H1 (cell line): ENCODE data around the gene SMIM24. TPM values are rescaled to one million over a fixed set of nuclear protein-coding genes. Genes with fewer than 3 reads are reported as not detected.

Experiments used
- CTCF ChIA-PET: fragments of 300-600 bp; sonication (Branson Sonifier 250); formaldehyde crosslinking; loops from one replicate; lab custom pipeline; 2021; ENCODE audit not compliant: partially characterized antibody; lab: Charles Lee
- POLR2A ChIA-PET: fragments of 300-600 bp; sonication (Branson Sonifier 250); formaldehyde crosslinking; loops from one replicate; lab custom pipeline; 2021; ENCODE audit warnings: inconsistent platforms; ENCODE audit not compliant: partially characterized antibody; lab: Charles Lee
- DNase-seq, 2 experiments: peaks; one replicate each; pipeline versions ENCODE4 v3.0.0 to v3.0.0-alpha.2; 2010 to 2022; ENCODE audit warnings: low spot score in 2 of 2, low read depth in 1 of 2, mixed read lengths in 1 of 2
- FAIRE-seq: peaks from 2 replicates; lab custom pipeline; 2011; peaks lifted over from hg19 to GRCh38; lab: Jason Lieb, UNC
- H2AFZ ChIP-seq: 2 replicates; pipeline ENCODE4 v1.8.1; 2012; ENCODE audit warnings: low read length, inconsistent platforms
- H2AK5ac ChIP-seq: 2 replicates; pipeline ENCODE4 v1.6.1; 2013; ENCODE audit warnings: low read depth, low read length
- H2BK120ac ChIP-seq: replicated peaks from 2 replicates; pipeline ENCODE3; 2013; ENCODE audit warnings: low read depth, low read length, inconsistent platforms
- H2BK12ac ChIP-seq: 2 replicates; pipeline ENCODE4 v1.6.1; 2013; ENCODE audit warnings: low read depth, low read length
- H2BK15ac ChIP-seq: 2 replicates; pipeline ENCODE4 v1.6.1; 2013; ENCODE audit warnings: low read length
- H2BK20ac ChIP-seq: 2 replicates; pipeline ENCODE4 v1.6.1; 2013; ENCODE audit warnings: low read length
- H2BK5ac ChIP-seq: 2 replicates; pipeline ENCODE4 v1.6.1; 2013; ENCODE audit warnings: low read depth, low read length
- H3K14ac ChIP-seq: 2 replicates; pipeline ENCODE4 v1.6.1; 2013; ENCODE audit warnings: inconsistent platforms; ENCODE audit not compliant: insufficient read length
- H3K18ac ChIP-seq: 2 replicates; pipeline ENCODE4 v1.6.1; 2013; ENCODE audit warnings: low read length; ENCODE audit errors: extremely low read depth
- H3K23ac ChIP-seq: 2 replicates; pipeline ENCODE4 v1.6.1; 2013; ENCODE audit warnings: inconsistent platforms; ENCODE audit not compliant: insufficient read length
- H3K23me2 ChIP-seq: 2 replicates; pipeline ENCODE4 v1.6.1; 2013; ENCODE audit warnings: low read depth, low read length
- H3K27ac ChIP-seq: 2 replicates; pipeline ENCODE4 v1.6.1; 2011; ENCODE audit warnings: low read depth, low read length, inconsistent platforms
- H3K27me3 ChIP-seq, 4 experiments: replicated peaks in 1 of 4; 1 replicate in 1 of 4; 2 replicates in 3 of 4; pipeline versions ENCODE4 v1.6.1 to v1.8.1; 2011 to 2013; ENCODE audit warnings: low read length in 3 of 4, mild to moderate bottlenecking in 3 of 4, inconsistent platforms in 2 of 4, mixed read lengths in 2 of 4, moderate library complexity in 1 of 4; ENCODE audit not compliant: control insufficient read depth in 3 of 4, insufficient read depth in 3 of 4; ENCODE audit errors: extremely low read depth in 1 of 4
- H3K36me3 ChIP-seq, 4 experiments: 2 replicates each; pipeline versions ENCODE4 v1.6.1 to v1.8.1; 2011 to 2013; ENCODE audit warnings: mild to moderate bottlenecking in 4 of 4, low read length in 3 of 4, moderate library complexity in 2 of 4, control low read depth in 1 of 4, inconsistent platforms in 1 of 4; ENCODE audit not compliant: insufficient read depth in 4 of 4, control insufficient read depth in 2 of 4
- H3K4ac ChIP-seq: replicated peaks from 2 replicates; pipeline ENCODE3; 2013; ENCODE audit warnings: low read length, low read depth, mixed read lengths, inconsistent platforms; ENCODE audit not compliant: insufficient read length
- H3K4me1 ChIP-seq, 4 experiments: replicated peaks in 1 of 4; 1 replicate in 1 of 4; 2 replicates in 3 of 4; pipeline versions ENCODE4 v1.6.1 to v1.8.1; 2011 to 2013; ENCODE audit warnings: low read length in 3 of 4, inconsistent platforms in 2 of 4, mixed read lengths in 1 of 4; ENCODE audit not compliant: insufficient read depth in 4 of 4, control insufficient read depth in 3 of 4
- H3K4me2 ChIP-seq, 2 experiments: 2 replicates each; pipeline versions ENCODE4 v1.6.1 to v1.8.1; 2011 to 2013; ENCODE audit warnings: low read depth in 2 of 2, low read length in 2 of 2, control low read depth in 1 of 2, inconsistent platforms in 1 of 2, mild to moderate bottlenecking in 1 of 2; ENCODE audit not compliant: insufficient read depth in 1 of 2
- H3K4me3 ChIP-seq, 4 experiments: fragments of 200-600, 300-600 bp in 1 of 4; sonication (generic), shearing (Covaris generic), sonication (Bioruptor Twin) in 1 of 4; 2 replicates each; pipeline versions ENCODE4 v1.5.1 to v1.8.1; 2011 to 2016; ENCODE audit warnings: low read length in 4 of 4, low read depth in 3 of 4, control low read depth in 2 of 4, inconsistent platforms in 2 of 4, mild to moderate bottlenecking in 2 of 4, mixed read lengths in 1 of 4, moderate library complexity in 1 of 4; ENCODE audit not compliant: insufficient read depth in 2 of 4; ENCODE audit errors: extremely low read depth in 1 of 4
- H3K56ac ChIP-seq: replicated peaks from 2 replicates; pipeline ENCODE3; 2013; ENCODE audit warnings: low read depth, mild to moderate bottlenecking, mixed read lengths, low read length, inconsistent platforms; ENCODE audit not compliant: insufficient read length
- H3K79me1 ChIP-seq: 2 replicates; pipeline ENCODE4 v1.6.1; 2013; ENCODE audit warnings: low read depth, low read length, control low read depth
- H3K79me2 ChIP-seq, 2 experiments: 2 replicates each; pipeline versions ENCODE4 v1.6.1 to v1.8.1; 2012 to 2013; ENCODE audit warnings: low read length in 2 of 2, mild to moderate bottlenecking in 2 of 2, inconsistent platforms in 1 of 2; ENCODE audit not compliant: insufficient read depth in 2 of 2, control insufficient read depth in 1 of 2
- H3K9ac ChIP-seq, 4 experiments: replicated peaks in 1 of 4; 1 replicate in 1 of 4; 2 replicates in 3 of 4; pipeline versions ENCODE4 v1.6.1 to v1.8.1; 2011 to 2013; ENCODE audit warnings: low read depth in 3 of 4, low read length in 3 of 4, control low read depth in 2 of 4, mild to moderate bottlenecking in 2 of 4, moderate library complexity in 2 of 4, inconsistent platforms in 1 of 4; ENCODE audit errors: extremely low read depth in 1 of 4
- H3K9me3 ChIP-seq, 2 experiments: 2 replicates each; pipeline versions ENCODE4 v1.6.1 to v1.8.1; 2012 to 2013; ENCODE audit warnings: mild to moderate bottlenecking in 2 of 2, moderate library complexity in 2 of 2, control low read depth in 1 of 2, inconsistent platforms in 1 of 2, low read depth in 1 of 2, low read length in 1 of 2, mixed read lengths in 1 of 2; ENCODE audit not compliant: insufficient read depth in 2 of 2
- H4K20me1 ChIP-seq, 2 experiments: replicated peaks in 1 of 2; 2 replicates each; pipeline versions ENCODE3 to v1.8.1; 2011 to 2013; ENCODE audit warnings: inconsistent platforms in 2 of 2, low read length in 2 of 2, mild to moderate bottlenecking in 1 of 2; ENCODE audit not compliant: insufficient read depth in 2 of 2, control insufficient read depth in 1 of 2
- H4K5ac ChIP-seq: 2 replicates; pipeline ENCODE4 v1.6.1; 2013; ENCODE audit warnings: low read length, low read depth, mixed read lengths, inconsistent platforms; ENCODE audit not compliant: insufficient read length
- H4K8ac ChIP-seq: 2 replicates; pipeline ENCODE4 v1.8.0; 2013; ENCODE audit warnings: mild to moderate bottlenecking, moderate library complexity, low read length, inconsistent platforms; ENCODE audit not compliant: insufficient read depth; ENCODE audit errors: extremely low read depth
- H4K91ac ChIP-seq: replicated peaks from 2 replicates; pipeline ENCODE3; 2013; ENCODE audit warnings: low read length, mixed read lengths, inconsistent platforms; ENCODE audit not compliant: insufficient read length
- CHD2 ChIP-seq: IDR thresholded peaks from 2 replicates; pipeline ENCODE4 v1.6.1; 2012; ENCODE audit warnings: low read length, improper control_type of control experiment
- EZH2 ChIP-seq: fragments of 200-600 bp; sonication (generic); IDR thresholded peaks from 2 replicates; pipeline ENCODE4 v1.7.1; 2012; ENCODE audit warnings: low read depth, mild to moderate bottlenecking, moderate library complexity, low read length, inconsistent platforms; ENCODE audit not compliant: severe bottlenecking
- NANOG ChIP-seq: IDR thresholded peaks from 2 replicates; pipeline ENCODE4 v1.6.1; 2011; ENCODE audit warnings: low read length, low read depth, mild to moderate bottlenecking, inconsistent platforms; ENCODE audit not compliant: insufficient read depth, poor library complexity, severe bottlenecking
- NRF1 ChIP-seq: IDR thresholded peaks from 2 replicates; pipeline ENCODE4 v1.6.1; 2011; ENCODE audit warnings: mild to moderate bottlenecking, low read depth, low read length, improper control_type of control experiment
- RFX5 ChIP-seq: IDR thresholded peaks from 2 replicates; pipeline ENCODE4 v1.6.1; 2011; ENCODE audit warnings: low read depth, low read length, improper control_type of control experiment, borderline replicate concordance
- WGBS, 2 experiments: shearing (Covaris generic) in 1 of 2; methylation state at CpG; one replicate each; pipeline versions ENCODE4 v1.1.6 to v1.1.7; 2013 to 2015; ENCODE audit warnings: low lambda C conversion rate in 2 of 2, mixed read lengths in 2 of 2, inconsistent platforms in 1 of 2, low coverage in 1 of 2, missing lambda C conversion rate in 1 of 2; ENCODE audit not compliant: insufficient replicate concordance in 2 of 2, insufficient coverage in 1 of 2, insufficient read length in 1 of 2; ENCODE audit errors: extremely low coverage in 1 of 2, missing lambda C conversion rate in 1 of 2; 5-methylcytosine and 5-hydroxymethylcytosine counted together
- polyA plus RNA-seq, 7 experiments: library from polyadenylated mRNA; depleted of rRNA in 3 of 7; stranded (reverse) in 5 of 7; unstranded in 2 of 7; fragments of >200 nt in 5 of 7; fragments of 200-250 nt in 2 of 7; gene quantifications; 1 replicate in 5 of 7; 2 replicates in 1 of 7; 4 replicates in 1 of 7; pipeline versions ENCODE4 v1.2.1 to v1.2.3, GENCODE V29; 2011 to 2013; ENCODE audit warnings: missing spikeins in 2 of 7, mixed read lengths in 2 of 7
- total RNA-seq: library from RNA; stranded (reverse); fragmentation: NEBNext Ultra II Directional; extraction: Animal tissue kit (Norgen Biotek cat#: 25700); gene quantifications from 2 replicates; pipeline ENCODE4 v1.2.1, GENCODE V29; 2021
- TF ChIP-seq, protein P1 (sequence below): IDR thresholded peaks from 2 replicates; pipeline ENCODE4 v1.6.1; 2012; ENCODE audit warnings: inconsistent platforms

Gene SMIM24
- total and polyA plus RNA-seq, 2 of the 8 experiments (the other 6 are each of a cell fraction or from before 2014, with no cell fraction given), result 3.8 to 4.5 TPM

- Histone ChIP-seq H2BK15ac (no peak overlapping the region), H3K14ac (no peak overlapping the region), H2BK120ac (no peak overlapping the region), H3K9me3 (no peaks in the 10 kb centered on the region), H3K56ac (no peak overlapping the region), H2BK12ac (no peak overlapping the region), H3K4ac (no peak overlapping the region), H3K23ac (no peak overlapping the region), H2BK5ac (no peak overlapping the region), H4K5ac (no peak overlapping the region), H3K79me2 (no peaks in the 10 kb centered on the region), H4K20me1 (no peaks in the 10 kb centered on the region), H3K79me1 (no peaks in the 10 kb centered on the region), H3K27me3 (0 out of 7 replicates have a peak, but pooled peaks cover 0 to 4% (median 0%) of the 10 kb centered on the region in 4 experiments), H3K36me3 (no peaks in the 10 kb centered on the region), H3K9ac (no peak overlapping the region), H2AK5ac (no peak overlapping the region), H2AFZ (no peak overlapping the region), H4K91ac (no peak overlapping the region), H3K23me2 (peaks cover 4% of the 10 kb centered on the region; the same call in 1 of the 2 replicates), H3K18ac (no peak overlapping the region), H3K4me1 (peaks cover 0 to 7% (median 5%) of the 10 kb centered on the region in 4 experiments; a peak in 6 of 7 replicates), H3K4me2 (no peak overlapping the region), H2BK20ac (no peak overlapping the region), H4K8ac (no peak overlapping the region), H3K4me3 (no peak overlapping the region), H3K27ac (no peak overlapping the region)
- DNase-seq (no peak), FAIRE-seq (no peak)
- ChIA-PET POLR2A (interaction anchor here (1.0 to 2.2 kb wide), 5 partner anchors 9 to 50 kb away, joined by 3 to 10 read pairs (median 5); no protein-coding TSS in a partner anchor), CTCF (interaction anchor here (0.8 to 8.4 kb wide), 8 partner anchors 11 to 177 kb away, joined by 3 to 97 read pairs (median 5); partner anchors contain the start of gene DOHH)
- TF ChIP-seq RFX5 (no peak), NRF1 (no peak), NANOG (no peak), CHD2 (no peak), EZH2 (no peak)
- TF ChIP-seq, protein P1, sequence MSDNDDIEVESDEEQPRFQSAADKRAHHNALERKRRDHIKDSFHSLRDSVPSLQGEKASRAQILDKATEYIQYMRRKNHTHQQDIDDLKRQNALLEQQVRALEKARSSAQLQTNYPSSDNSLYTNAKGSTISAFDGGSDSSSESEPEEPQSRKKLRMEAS, result no peak
- WGBS, 2 experiments, result 92% methylated on average over 28 of the region's 49 CpGs; no CpG with 5 or more reads in 1 of the 2 experiments
Measured at GRCh38 chr19:3482507-3483225, 2.3 kb upstream of the SMIM24 start.
